GM18870 (cell line): ENCODE results near the gene SFXN5.

Experiments
- ATAC-seq: cut with Tn5 transposase; IDR thresholded peaks from one replicate; pipeline ENCODE4 v1.9.1; 2021; ENCODE audit warnings: moderate library complexity; ENCODE audit not compliant: unreplicated experiment

The SFXN5 gene

DNA sequence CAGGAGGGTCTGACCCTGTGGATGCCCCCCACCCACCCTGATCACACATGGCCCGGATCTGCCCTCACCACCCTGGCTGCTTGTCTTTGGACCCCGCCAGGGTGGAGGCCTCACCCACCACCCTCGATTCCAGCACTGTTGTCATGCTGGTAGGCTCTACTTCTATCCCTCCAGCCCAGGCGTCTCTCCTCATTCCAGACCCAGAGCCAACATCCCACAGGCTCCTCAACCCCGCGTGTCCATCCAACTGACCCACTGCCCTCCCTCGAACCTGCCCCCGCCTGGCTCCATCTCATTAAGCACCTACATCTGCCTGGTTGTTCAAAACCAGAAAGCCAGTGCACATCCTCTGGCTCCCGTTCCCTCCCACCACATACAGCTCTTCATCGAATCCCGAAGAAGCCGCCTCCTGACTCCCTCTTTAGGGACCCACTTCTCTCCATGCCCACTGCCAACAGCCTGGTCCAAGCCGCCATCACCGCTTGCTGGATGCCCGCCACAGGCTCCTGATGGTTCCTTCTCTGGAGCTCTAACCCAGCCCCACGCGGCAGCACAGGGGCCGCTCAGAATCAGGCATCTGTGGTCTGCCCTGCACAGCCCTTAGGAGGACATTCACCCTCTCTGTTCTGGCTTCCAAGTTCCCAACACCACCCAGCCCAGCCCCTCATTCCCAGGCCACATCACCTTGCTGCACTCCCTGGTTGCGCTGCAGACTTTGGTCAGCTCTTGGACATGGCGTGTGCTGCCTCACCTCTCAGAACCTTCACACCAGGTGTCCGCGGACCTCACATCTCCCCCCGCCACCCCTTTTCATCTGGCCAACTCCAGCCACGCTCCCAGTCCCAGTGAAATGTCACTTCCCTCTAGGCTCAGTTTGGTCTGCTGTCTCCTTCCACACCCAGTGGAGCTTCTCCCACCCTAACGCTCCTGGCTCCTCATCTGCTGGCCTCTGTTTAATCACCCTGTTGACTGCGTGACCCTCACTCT, 111.2 kb downstream of the SFXN5 start:
- no peak for ATAC-seq

DNA sequence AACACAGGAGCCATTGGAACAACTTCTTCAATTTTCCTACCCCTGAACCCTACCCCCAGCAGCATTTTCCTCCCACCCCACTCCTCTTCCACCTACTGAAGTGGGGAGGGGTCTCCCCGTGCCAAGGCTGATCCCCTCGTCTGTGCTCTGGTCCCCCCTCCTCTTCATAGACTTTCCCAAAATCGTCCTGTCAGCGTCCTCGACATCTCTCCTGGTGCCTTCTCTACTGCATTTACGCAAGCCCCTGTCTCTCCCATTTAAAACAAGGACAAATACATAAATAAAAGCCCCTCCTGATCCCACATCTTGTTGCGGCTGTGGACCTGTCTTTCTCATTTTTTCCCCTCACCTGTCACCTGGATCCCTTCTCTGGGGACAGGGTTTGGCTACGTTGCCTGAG, 112.0 kb downstream of the SFXN5 start:
- ATAC-seq: no peak

DNA sequence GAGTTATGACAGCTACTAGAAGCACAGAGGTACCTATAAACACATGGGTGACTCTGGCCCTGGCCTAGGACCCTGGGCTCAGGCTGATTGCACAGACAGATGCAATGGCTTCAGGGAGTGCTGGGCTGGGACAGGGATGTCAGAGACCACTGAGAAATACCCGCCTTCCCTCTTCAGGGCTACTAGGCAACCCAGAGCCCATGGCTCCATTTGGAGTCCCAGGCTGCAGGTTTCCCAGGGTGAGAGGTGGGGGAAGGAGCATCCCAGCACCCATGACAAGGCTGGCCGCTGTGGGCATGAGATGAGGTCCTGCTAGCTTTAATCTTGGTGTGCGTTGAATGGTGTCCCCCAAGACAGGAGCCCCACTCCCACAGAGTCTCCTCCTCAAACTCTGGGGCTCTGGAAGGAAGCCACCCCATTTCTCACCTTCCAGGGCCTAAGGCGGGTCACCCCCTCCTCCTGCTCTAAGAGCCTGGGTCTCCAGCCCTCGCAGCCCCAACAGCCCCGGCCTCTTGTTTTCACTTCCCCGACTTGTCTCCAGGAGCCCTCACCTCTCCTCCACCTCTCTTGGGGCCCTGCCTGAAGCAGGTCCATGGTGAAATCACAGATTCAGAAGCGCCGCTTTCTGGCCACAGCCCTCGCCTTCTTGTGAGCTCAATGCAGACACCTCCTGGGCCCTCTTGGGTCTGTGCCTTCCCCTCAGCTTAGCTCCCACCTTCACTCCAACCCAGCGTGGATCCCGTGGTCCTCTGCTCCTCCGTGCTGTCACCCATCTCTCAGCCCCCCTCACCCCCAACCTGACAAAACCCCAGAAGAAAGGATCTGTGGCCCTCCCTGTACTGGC, 112.7 kb downstream of the SFXN5 start:
- ATAC-seq: no peak

DNA sequence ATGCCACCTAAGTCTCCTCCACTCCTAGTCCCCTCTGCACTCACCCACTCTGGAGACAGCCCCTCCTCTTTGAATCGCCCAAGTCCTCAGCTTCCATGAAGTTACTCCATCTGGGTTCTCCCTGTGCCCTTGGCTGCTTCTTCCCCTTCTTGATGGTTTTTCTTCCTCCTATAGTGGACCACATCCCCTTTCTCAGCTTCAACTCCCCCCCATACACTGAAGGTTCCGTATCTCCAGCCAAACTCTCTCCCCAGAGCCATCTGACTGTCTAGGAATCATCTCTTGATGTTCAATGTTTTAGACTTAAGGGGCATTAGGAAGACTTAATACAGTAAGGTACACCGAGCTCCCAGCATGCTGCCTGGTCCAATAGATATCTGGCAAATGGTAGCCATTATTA, 114.6 kb downstream of the SFXN5 start:
- no peak for ATAC-seq

DNA sequence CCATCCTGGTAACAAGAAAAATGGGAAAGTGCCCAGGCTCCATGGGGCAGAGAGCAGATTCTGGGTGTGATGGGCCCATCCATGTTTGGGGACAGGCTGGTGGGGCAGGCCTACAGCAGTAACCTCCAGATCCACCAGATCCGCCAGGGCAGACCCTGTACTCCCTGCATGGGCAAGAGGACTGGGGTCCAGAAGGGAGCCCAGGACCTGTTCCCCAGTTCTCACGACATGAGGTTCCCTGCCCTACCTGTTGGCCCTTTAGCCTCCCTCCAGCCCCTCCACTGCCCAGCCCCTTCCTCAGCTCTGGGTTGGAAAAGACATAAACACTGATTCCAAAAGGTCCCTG, 115.5 kb downstream of the SFXN5 start:
- no peak for ATAC-seq

DNA sequence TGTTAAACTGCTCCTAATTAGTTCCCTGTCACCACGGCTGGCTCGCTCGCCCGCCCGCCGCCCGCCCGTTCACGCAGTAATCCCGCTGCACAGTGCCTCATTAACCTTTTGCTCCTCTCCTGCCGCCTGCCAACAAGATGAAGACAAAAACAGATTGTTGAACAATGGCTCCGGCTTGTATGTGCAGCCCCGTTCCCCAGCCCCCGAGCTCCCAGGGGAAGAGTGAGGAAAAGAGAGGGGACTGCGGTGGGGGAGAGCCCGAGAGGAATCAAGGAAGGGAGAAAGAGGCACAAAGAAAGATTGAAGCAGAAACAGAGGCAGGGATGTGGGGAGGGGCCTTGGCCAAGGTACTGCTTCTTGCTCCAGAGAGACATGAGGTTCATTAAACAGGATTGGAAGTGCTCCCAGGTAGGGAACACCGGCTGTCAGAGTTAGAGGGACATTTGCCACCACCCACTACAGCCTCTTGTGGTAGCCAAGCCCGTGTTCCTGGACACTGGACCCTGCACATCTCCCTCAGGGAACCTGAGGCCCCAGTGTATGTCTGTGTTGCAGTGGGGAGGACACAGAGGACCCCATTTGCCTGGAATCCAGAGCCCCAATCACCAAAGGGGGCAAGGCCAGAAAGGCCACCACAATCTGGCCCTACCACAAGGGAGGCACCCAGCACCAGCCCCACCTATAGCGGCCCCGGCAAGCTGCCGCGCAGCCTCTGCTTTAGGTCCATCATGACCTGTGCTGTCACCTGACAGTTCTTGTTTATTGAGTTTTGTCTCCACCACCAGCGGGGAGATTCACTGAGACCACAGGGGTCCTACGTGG, 116.1 kb downstream of the SFXN5 start:
- ATAC-seq: no peak

DNA sequence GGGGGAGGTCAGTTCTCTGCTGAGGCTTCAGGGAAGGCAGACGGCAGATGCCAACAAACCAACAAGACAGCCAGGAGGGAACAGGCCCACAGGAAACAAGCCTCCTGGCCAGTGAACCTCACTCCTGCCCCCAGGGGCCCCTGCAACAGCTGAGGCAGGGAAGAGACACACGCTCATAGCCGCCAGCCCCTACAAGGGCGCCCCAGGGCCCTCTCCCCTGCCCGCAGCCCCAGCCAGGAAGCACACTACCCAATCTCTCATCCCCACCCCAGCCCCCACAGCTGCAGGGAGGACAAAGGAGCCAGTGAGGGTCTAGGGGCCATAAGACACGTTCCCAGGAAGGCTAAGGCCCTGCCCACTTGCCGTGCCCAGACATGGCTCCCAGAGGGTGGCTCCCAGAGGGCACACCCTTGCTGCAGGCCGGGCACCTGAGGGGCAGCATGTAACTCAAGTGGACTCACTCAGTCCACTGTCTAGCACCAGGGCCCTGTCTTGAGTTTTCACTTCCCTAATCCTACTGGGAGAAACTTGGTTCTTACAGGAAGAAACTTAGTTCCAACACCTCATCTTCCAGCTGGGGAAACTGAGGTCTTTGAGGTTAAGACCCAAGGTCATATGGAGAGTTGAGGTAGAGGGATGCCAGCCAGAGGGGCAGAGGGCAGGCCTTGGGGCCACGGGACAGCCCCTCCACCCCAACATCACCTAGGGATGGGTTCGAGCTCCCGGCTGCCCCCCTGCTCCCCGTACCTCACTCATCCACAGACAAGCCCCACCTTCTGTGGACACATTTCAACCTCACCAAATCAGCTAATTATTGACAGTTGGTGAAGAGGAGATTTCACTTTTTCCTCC, 116.9 kb downstream of the SFXN5 start:
- no peak for ATAC-seq

DNA sequence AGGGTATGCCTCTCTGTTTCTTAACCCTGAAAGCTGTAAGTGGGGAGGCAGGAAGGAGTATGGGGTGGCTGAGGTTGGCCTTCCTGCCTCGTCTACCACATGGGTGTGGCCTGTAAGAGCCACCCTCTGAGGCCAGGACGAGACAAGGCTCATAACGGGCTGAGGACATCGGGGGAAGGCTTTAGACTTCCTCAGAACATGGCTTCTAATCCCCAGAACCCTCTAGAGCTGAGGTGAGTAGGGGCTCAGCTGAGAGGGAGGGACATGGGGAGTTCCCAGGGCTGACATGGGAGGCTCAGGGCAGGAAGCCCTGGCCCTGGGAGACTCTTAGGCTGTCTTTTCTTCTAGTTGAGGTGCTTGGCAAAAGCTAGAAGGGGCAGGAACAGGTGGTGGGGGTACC, 117.5 kb downstream of the SFXN5 start:
- ATAC-seq: no peak

DNA sequence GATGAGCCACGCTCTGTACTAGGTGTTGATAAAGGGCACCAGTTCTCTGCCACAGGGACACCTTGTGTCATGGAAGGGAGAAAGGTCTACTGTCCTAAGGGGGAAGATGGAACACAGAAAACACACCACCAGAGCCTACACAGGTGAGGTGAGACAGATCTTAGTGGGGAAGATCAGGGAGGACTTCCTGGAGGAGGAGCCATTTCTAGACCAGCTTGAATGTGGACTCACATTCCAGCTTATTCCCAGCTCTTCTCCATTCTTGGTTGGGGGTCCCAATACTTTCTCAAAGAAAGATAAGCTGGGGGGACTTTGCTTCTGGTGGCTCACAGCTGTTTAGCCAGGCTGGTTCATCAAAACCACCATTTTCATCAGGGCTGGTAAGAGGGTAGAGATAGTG, 118.0 kb downstream of the SFXN5 start:
- no peak for ATAC-seq

DNA sequence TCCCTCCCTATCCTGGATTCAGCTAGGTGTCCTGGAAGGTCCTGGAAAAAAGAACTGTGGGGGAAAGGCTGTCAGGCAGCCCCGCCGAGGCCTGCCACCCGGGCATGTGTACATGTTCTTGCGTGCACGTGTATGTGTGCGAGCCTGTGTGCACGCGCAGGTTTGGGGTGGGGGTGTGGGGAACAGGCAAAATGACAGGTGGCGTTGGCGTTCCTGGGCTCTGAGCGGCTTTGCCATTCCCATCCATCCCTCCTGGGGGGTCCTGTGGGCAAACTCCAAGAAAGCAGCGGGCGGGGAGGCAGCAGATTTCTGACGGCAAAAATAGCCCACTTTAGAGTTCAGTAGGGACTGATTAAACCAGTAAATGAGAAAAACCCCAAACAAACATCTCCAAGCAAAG, 118.6 kb downstream of the SFXN5 start:
- no peak for ATAC-seq

DNA sequence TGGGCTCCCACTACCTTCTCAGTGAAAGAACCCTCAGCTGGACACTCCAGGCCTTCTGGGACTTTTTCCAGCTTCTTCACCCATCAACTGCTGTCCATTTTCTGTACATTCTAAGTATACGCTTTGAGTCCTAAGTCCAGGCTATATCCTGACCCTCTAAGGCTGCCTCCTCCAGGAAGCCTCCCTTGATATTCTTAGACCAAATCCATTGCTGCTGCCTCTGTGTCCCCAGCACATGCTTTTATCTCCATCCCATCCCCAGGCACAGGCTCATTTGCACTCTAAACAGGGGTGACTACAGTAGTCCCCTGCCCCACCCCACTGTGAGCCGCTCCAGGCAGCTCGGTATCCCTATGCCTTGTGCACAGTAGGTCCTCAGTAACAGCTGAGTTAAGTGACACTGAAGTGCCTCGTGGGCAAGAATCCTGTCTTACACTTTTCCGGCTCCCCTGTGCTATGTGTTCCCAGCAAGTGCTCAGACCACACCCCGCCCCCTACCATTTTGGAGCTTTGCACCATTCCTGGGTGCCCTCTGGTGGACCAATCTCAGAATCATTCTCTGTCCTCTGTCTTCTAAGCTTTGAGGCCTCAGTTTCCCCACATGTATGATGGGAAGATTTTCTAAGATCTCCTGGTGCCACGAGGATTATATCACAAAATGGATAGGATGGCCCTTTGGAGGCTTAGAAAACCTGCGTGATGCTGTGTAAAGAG, 119.2 kb downstream of the SFXN5 start:
- ATAC-seq: no peak

DNA sequence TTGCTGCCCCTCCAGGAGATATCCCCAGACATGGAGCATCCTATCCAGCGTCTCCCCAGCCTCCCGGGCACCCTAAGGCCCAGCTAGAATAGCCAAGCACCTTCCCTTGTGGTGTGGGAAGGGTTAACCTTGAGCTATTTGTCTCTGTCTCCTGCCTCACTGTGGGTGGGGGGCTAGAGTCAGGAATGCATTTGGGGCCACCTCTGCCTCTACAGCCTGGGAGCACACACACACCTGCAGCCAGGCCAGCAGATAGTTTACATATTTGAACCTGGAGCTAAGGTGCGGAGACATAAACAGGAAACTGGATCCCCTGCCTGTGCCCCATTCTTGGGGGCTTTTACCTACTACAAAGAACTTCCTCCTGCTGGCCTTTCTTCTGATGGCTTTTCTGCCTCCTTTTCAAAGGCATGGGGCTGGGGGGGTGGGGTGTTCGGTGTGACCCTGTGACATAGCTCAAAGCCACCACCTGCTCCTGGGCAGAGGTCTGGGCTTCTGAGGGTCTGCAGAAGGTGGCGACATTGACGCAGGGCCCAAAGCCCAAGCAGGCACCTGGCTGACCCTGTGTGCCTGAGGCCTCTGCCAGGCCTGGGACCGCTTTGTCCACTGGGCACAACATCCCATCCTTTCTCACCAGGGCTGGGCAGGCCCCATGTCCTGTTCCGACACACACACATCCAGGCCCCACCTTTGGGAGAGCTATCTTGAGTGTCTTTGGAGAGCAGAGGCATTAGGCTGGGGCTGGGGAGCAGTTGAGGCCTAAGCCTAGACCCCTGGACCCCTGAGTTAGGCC, 120.0 kb downstream of the SFXN5 start:
- no peak for ATAC-seq

DNA sequence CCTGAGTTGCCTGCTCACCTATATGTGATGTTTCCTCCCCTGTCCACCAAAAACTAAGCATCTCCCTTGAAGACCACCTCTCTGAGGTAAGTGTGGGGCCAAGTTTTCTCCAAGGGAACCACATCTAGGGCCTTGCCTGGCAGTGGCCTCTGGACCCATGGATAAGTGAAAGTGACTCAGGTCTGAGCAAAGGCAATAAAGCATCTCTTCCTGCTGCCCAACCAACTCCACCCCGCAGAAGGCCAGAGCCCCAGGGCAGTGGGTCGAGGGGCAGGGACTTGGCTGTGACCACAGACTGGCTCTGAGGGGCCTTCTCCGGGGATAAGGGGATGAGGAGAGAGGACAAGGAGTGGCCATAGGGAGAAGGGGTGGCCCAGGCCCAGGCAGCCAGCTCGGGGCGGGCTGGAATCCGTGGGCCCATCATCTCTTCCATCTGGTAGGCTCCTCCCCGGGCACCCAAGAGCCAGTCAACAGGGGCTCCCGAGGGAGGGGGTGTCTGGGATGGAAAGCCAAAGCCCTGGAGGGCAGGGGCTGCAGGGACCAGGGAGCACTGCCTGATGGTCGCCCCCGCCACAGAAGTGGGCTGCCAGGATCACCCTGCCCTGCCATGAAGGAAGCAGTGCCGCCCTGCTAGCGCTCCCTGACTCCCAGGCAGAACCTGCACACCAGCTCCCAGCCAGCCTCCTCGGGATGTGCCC, 120.8 kb downstream of the SFXN5 start:
- no peak for ATAC-seq

DNA sequence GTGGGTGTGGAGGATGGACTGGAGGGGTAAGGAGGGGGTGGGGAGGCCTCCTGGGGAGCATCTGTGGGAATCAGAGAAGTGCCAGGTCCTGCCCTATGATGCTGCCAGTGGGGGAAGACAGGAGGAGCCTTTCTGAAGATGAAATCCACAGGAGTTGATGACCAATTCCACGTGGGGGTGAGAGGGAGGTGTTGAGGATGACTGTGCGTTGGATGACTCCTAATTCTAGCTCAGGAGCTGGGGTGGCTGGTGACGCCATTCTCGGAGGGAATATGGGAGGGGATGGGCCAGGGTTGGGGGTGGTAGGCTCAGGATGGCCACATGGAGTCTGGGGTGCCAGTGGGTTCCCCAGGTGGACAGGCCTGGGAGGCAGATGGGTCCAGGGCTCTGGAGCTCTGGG, 121.9 kb downstream of the SFXN5 start:
- ATAC-seq: no peak

DNA sequence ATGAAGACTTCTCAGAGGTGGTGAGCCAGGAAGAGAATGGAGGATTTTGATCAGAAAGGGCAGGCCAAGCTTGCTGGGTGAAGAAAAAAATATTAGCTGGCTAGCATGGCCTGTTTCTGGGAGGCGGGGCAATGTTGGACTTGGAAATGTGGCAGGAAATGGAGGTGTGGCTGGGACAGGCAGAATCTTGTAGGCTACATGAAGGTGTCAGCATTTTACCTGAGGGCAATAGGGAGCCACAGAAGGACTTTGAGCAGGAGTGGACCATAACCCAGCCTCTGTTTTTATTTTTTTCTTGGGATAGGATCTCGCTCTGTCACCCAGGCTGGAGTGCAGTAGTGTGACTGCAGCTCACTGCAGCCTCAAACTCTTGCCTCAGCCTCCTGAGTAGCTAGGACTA, 122.5 kb downstream of the SFXN5 start:
- no peak for ATAC-seq

DNA sequence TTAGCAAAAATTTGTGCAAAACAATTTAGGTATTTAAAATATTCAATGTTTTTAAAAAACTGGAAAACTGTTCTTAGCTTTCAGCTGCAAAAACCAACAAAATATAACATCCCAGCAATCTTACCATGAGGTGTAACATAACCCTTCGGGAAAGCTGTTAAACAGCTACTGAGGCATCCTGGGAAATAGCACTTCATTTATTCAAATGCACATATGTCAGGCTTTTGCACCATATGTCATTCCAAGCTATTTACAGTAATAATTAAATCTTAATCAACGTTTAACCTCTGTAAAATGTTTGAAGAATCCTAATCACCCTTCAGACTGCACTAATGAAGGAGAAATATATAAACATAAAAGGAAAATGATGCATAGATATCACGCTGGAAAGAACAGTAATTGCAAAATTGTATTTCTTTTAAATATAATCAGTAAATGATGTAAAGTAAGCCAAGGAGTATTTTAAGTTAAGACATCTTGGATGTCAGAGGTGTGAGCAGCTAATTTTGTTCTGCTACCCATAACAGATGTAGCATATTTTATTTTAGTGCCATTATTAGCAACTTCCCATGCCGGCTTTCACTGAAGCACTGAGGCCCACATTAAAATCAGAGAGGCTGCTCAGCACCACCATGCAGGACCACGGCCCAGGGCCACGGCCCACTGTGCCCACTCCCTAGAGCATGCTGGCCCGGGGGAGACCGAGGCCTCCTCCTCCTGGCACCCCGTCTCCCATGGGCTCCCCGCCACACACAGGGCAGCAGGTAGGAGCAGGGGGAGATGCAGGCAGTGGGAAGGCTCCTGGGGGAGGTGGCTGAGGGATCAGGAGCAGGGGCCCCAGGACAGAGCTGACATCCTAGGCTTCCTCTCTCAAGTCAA, 123.3 kb downstream of the SFXN5 start:
- no peak for ATAC-seq

DNA sequence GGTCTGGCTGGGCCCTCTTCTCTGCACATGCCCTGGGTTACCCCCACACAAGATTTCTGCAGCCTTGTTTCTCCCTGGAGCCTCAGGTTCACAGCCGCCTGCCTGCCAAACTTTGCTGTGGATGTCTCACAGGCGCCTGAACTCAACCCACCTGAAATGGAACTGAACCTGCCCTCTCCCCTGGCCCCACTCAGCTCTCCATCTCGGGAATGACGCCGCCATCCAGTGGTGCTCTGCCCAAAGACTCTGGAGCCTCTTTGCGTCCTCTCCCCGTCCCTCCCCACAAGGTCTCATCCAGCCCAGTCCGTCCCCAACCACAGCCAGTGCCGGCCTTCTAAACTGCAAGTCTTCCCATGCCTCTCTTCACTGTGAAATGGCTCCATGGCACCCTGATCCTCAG, 125.0 kb downstream of the SFXN5 start:
- ATAC-seq: no peak
